ENCODE measurements around the gene TRIM72.

DNA sequence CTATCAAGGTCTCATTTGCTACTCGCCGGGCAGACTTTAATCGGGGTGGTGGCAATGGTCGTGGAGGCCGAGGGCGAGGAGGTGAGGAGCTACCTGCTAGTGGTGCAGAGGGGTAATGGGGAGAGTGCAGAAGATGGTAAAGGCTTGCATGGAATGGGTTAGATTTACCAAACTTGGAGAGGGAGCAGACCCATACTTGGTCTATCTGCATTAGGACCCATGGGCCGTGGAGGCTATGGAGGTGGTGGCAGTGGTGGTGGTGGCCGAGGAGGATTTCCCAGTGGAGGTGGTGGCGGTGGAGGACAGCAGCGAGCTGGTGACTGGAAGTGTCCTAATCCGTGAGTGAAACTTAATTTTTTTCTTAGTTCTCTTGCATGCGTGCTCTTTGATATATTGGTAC lies 23.9 kb upstream of the TRIM72 start:
- TF ChIP-seq POLR2A (IDR thresholded peaks at IDR 0.05) = no peak
- TF ChIP-seq CTCF (IDR thresholded peaks at IDR 0.05) = no peak
